GM12864 (cell line): ENCODE results near the gene ASTN1.

Experiments
- DNase-seq: peaks from one replicate; pipeline ENCODE4 v3.0.0-alpha.2; 2011; ENCODE audit warnings: low read depth
- H3K4me3 ChIP-seq: 2 replicates; pipeline ENCODE4 v1.5.1; 2011; ENCODE audit warnings: mild to moderate bottlenecking, low read depth, low read length, control low read depth
- TF ChIP-seq, protein P1 (sequence below): IDR thresholded peaks from 2 replicates; pipeline ENCODE4 v1.5.1; 2011; ENCODE audit warnings: low read depth, mild to moderate bottlenecking, moderate library complexity, low read length, control low read depth, inconsistent platforms; ENCODE audit errors: missing control alignments

Gene ASTN1

DNA sequence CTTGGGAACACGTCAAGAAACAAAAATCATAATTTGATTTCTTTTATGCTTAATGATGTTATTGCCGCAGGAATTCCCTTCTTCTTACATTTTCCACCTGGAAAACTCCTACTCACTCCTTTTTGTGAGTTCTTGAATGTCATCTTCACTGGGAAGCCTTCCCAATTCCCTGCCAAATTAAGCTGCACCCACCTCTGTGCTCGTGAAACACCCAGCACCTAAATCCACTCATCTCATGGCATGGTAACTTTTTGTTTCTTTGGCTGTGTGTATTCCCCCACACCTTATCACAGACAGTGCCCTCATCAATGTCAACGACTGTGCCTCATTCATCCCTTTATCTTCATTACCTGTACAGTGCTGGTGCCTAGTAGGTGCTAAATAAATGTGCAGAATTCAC is 45.6 kb downstream of the ASTN1 start:
- TF ChIP-seq, protein P1, sequence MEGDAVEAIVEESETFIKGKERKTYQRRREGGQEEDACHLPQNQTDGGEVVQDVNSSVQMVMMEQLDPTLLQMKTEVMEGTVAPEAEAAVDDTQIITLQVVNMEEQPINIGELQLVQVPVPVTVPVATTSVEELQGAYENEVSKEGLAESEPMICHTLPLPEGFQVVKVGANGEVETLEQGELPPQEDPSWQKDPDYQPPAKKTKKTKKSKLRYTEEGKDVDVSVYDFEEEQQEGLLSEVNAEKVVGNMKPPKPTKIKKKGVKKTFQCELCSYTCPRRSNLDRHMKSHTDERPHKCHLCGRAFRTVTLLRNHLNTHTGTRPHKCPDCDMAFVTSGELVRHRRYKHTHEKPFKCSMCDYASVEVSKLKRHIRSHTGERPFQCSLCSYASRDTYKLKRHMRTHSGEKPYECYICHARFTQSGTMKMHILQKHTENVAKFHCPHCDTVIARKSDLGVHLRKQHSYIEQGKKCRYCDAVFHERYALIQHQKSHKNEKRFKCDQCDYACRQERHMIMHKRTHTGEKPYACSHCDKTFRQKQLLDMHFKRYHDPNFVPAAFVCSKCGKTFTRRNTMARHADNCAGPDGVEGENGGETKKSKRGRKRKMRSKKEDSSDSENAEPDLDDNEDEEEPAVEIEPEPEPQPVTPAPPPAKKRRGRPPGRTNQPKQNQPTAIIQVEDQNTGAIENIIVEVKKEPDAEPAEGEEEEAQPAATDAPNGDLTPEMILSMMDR, result no peak
- DNase-seq, result no peak
- no peak overlapping the region for H3K4me3 ChIP-seq

DNA sequence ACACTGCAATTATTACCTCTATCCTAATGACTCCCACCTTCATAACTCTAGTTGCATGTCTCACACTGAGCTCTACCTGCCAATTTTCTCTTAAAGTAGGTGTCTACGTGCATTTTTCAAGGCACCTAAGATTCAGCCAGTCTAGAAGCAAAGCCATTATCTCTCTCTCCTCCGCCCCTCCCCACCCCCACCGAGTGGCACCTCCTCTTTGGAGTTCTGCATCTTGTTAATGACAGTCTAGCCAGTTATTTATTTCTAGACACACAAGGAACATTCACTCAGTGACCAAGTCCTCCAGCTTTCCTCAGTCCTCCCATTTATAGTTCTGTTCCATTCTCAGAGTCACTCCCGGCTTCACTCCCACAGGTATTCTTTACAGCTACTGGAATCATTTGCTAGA is 47.6 kb downstream of the ASTN1 start:
- TF ChIP-seq, protein P1, result no peak
- no peak overlapping the region for H3K4me3 ChIP-seq
- DNase-seq, result no peak

DNA sequence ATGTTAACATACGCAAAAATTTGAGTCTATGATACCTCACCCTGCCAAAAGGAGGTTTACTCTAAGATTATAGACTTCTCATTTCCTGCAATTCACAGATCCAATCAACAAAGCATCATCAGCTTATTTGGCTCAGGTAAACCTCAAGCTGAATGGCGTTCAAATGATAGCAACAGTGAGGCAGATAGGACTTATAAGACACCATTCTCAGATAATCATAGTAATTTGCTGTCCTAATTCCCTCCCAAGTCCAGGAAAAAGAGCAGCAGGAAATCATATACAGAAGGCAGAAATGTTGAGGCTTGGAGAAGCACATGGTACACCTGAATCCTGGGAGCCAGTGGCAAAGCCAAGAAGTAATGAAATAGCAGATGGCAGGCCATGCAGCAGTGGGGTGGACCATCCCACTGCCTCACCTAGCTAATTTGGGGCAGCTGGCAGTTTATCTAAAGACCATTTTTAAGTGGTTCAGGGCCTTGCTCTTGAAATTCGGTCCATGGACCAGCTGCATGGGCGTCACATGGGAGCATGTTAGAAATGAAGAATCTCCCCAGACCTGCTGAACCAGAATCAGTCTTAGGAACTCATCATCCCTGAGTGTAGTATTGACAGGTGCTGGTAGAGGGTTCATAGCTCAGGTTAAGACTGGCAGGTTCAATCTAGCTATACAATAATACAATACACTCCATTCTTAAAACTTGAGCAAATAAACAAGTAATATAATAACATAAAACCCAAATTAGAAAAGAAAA is 57.7 kb downstream of the ASTN1 start:
- H3K4me3 ChIP-seq, result no peak overlapping the region
- no peak for DNase-seq
- TF ChIP-seq, protein P1, result no peak

DNA sequence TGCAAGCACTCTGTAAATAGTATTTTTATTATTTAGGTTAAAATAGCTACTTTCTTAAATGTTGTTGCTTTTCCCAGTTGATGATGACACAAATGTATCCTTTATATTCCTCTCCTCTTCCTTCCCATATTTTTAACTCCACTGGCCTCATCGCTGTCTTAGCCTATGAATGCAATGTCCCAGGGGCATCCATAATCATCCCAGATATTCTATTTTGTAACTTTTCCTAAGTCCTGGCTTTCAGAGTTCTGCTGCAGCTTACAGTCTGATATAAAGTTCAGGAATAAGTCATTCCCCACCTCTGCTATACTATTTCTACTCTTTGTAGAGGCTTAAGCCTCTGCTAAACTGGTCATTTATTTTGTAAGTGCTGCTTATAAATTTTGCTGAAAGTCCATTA is 58.3 kb downstream of the ASTN1 start:
- no peak for DNase-seq
- no peak overlapping the region for H3K4me3 ChIP-seq
- TF ChIP-seq, protein P1, result no peak

DNA sequence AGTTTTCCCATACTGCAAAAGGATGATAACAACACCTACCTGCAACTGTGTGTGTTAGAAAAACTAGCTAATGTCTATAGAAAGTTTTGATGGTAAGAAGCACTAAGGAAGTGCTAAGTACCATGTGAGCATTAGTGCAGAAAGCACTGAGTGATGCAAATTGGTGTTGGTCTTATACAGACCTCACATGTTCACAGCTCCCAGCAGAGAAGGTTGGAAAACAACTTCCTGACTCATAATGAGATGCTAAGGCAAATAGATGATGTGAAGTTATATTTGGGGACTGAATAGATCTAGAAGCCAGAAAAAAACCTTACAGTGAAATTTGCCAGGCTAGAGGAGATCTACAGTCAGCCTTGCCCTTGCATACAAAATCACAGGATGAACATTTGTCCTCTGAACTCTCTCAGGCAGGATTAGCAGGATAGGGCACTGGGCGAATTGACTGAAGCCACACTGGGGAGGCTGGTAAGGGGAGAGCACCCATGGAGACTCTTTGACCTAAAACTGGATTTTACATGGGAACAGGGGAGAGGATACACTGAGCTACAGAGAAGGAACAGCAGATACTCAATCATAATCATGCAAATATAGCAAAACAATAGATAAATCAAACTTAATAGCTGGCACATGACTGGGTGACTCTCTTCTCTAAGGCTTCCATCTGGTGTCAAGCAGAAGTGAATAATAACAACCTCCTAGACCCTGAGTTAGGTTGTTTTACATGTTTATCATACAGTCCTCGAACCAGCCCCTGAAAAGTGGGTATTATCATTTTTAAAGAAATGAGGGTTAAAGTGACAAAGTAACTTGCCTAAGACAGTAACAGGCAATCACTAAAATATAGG is 61.3 kb downstream of the ASTN1 start:
- no peak overlapping the region for H3K4me3 ChIP-seq
- DNase-seq, result no peak
- TF ChIP-seq, protein P1, result no peak

DNA sequence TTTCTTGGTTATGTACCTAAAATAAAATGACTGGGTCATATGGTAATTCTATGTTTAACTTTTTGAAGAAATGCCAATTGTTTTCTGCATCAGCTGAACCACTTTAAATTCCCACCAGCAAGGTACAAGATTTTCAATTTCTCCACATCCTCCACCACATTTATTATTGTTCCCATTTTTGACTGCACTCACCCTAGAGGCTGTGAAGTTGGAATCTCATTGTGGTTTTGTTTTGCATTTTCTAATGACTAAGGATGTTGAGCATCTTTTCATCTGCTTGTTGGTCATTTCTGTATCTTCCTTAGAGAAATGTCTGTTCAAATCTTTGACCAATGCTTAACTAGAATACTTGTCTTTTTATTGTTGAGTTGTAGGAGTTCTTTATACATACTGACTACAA is 72.5 kb downstream of the ASTN1 start:
- TF ChIP-seq, protein P1, result no peak
- no peak overlapping the region for H3K4me3 ChIP-seq
- DNase-seq, result no peak
